Endothelial cell of umbilical vein (primary cell): ENCODE measurements around the gene KRT33A.

ENCODE experiments used
- CTCF ChIP-seq, 2 donors: IDR thresholded peaks; 1 replicate in 1 of 2; 2 replicates in 1 of 2; pipeline ENCODE4 v1.5.1; 2011; ENCODE audit warnings: low read length in 2 of 2, mild to moderate bottlenecking in 2 of 2, moderate library complexity in 2 of 2, control low read depth in 1 of 2, inconsistent platforms in 1 of 2, low read depth in 1 of 2; ENCODE audit not compliant: insufficient read depth in 1 of 2; ENCODE audit errors: extremely low read depth in 1 of 2
- EZH2 ChIP-seq: IDR thresholded peaks from 2 replicates; pipeline ENCODE4 v1.6.1; 2012; ENCODE audit warnings: borderline replicate concordance, low read depth, mild to moderate bottlenecking, moderate library complexity, low read length, inconsistent platforms; ENCODE audit not compliant: severe bottlenecking
- FOS ChIP-seq: IDR thresholded peaks from 2 replicates; pipeline ENCODE4 v1.6.1; 2011; ENCODE audit warnings: mild to moderate bottlenecking, low read length, moderate library complexity, borderline replicate concordance; ENCODE audit not compliant: insufficient read depth
- GATA2 ChIP-seq: IDR thresholded peaks from 2 replicates; pipeline ENCODE4 v1.7.0; 2011; ENCODE audit warnings: low read depth, mild to moderate bottlenecking, moderate library complexity, mixed read lengths, low read length; ENCODE audit not compliant: insufficient read length, insufficient read depth
- JUN ChIP-seq: IDR thresholded peaks from 2 replicates; pipeline ENCODE4 v1.6.1; 2011; ENCODE audit warnings: borderline replicate concordance, low read depth; ENCODE audit not compliant: insufficient read length, insufficient read depth
- MAX ChIP-seq: IDR thresholded peaks from 2 replicates; pipeline ENCODE4 v1.6.1; 2011; ENCODE audit not compliant: insufficient read depth, insufficient read length
- MYC ChIP-seq: IDR thresholded peaks from one replicate; pipeline ENCODE4 v1.6.1; 2011; ENCODE audit warnings: mild to moderate bottlenecking, low read depth, low read length
- POLR2A ChIP-seq: IDR thresholded peaks from 2 replicates; pipeline ENCODE4 v1.6.1; 2012; ENCODE audit warnings: low read depth, mild to moderate bottlenecking, control low read depth, low read length
- POLR2AphosphoS5 ChIP-seq: IDR thresholded peaks from 2 replicates; pipeline ENCODE4 v1.6.1; 2012; ENCODE audit warnings: low read depth, mild to moderate bottlenecking, control low read depth, low read length, moderate library complexity; ENCODE audit not compliant: insufficient read depth

- no peak for TF ChIP-seq MYC
- TF ChIP-seq CTCF (IDR thresholded peaks at IDR 0.05; ENCODE audit: extremely low read depth in 1 of 2, insufficient read depth in 1 of 2, low read depth in 1 of 2, low read length in 2 of 2), result no peak
- no peak for TF ChIP-seq POLR2AphosphoS5
- TF ChIP-seq POLR2A, result no peak
- TF ChIP-seq JUN, result no peak
- no peak for TF ChIP-seq MAX
- no peak for TF ChIP-seq EZH2
- TF ChIP-seq FOS, result no peak
- no peak for TF ChIP-seq GATA2
These were observed 13.3 kb upstream of the KRT33A start for GRCh38 chr17:41363881-41364280.
